GDM1 (cell line): ENCODE results near the gene ZNF534.
"Not testable (repeated sequence)": the region's sequence is repeated elsewhere in the genome, so short reads cannot be mapped to it uniquely, and the experiment has no call there.

Experiments used
- DNase-seq: peaks from one replicate; lab custom pipeline; 2025; lab: John Stamatoyannopoulos, UW

Gene ZNF534

GRCh38 chr19:52498571-52498970 lies 69.6 kb downstream of the ZNF534 start:
- DNase-seq = no peak

- DNase-seq = not testable (repeated sequence)
Observed at GRCh38 chr19:52500474-52500873, 71.5 kb downstream of the ZNF534 start.

DNA sequence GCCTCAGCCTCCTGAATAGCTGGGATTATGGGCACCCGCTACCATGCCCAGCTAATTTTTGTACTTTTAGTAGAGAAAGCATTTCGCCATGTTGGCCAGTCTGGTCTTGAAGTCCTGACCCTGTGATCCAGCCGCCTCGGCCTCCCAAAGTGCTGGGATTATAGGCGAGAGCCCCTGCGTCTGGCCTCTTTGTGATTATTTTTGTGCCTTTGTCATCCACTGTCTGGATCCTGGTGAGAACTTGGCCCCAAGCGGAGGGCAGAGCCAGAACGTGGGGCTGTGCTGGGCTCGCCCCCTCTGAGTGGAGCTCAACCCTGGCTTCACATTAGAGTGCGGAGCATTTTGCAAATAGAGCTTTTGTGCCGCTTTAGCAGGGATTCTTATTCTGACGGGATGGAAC lies 72.0 kb downstream of the ZNF534 start:
- DNase-seq = not testable (repeated sequence)
